ENCODE data around the gene BBLN. TPM values are rescaled to one million over a fixed set of nuclear protein-coding genes. Genes with fewer than 3 reads are reported as not detected.

BBLN gene
- total RNA-seq, 8 experiments from 2014 or later, result 60.0 to 233 (median 148) TPM

DNA sequence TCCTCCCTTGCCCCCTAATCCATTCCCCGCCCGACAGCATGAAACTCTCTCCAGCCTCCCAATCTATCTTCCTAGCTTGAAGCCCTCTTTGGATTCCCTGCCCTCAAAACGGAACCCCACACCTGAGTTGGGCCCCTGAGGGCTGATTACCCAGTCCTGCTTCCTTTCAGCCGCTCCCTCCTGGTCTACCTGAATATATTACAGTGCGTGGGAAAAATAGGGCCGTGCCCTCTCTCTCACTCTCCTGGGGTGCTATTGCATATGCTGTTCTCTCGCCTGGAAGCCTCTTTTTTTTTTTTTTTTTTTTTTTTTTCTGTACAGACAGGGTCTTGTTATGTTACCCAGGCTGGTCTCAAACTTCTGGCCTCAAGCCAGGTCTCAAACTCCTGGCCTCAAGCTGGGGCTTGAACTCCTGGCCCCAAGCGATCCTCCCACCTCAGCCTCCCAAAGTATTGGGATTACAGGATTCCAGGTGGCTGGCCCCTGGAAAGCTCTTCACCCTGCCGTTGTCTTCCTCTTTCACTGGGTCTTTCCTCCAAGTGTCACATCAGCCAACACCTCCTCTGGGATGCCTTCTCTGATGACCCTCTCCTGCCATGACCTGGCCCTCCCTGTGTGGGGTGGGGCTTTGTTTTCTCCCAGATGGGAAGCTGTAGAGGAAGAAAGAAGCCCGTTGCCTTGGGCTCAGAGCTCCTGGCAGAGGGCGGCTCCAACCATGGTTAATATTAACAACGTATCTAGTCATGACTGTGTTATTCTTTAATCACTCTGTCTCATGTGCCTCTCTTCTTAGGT, 51.3 kb downstream of the BBLN start:
- WGBS, 10 experiments, result 40 to 90% (median 67%) methylated on average over 1 to 9 of the region's 12 CpGs; no CpG with 5 or more reads in 1 of the 10 experiments
- Histone ChIP-seq H3K27ac (no peak overlapping the region), H3K4me1 (replicated peaks in 1 of 2) (peaks cover 15 to 30% of the 10 kb centered on the region in 2 donors), H3K4me3 (no peak overlapping the region)
- ATAC-seq (replicated peaks in 6 of 8), result peak in 3 of 8 experiments; percentile 25 to 54 (median 31)
- in situ Hi-C loops (cut with MboI; ENCODE audit: low pct_unique_long_range_greater_than_20kb in 2 of 9, low sequenced_read_pairs in 9 of 9, unreplicated experiment in 9 of 9), result no loop called here

GRCh38 chr9:128211981-128212281, 51.9 kb downstream of the BBLN start:
- Histone ChIP-seq H3K27ac (no peak overlapping the region), H3K4me3 (no peak overlapping the region), H3K4me1 (replicated peaks in 1 of 2) (peaks cover 19 to 35% of the 10 kb centered on the region in 2 donors)
- no peak for ATAC-seq (replicated peaks in 6 of 8)
- 57 to 67% (median 60%) methylated on average over 1 of the region's 2 CpGs; no CpG with 5 or more reads in 7 of the 10 experiments for WGBS, 10 experiments
- in situ Hi-C loops (cut with MboI; ENCODE audit: low pct_unique_long_range_greater_than_20kb in 2 of 9, low sequenced_read_pairs in 9 of 9, unreplicated experiment in 9 of 9), result no loop called here

Other genes starting within 250 kb of the BBLN start
- gene ST6GALNAC4, start 243.2 kb upstream of the BBLN start, total RNA-seq, result 10 to 100 TPM in 6 of 8 experiments, 1 to 10 TPM in 2; 6.5 to 54.7 (median 14.6) TPM
- gene PIP5KL1, start 229.5 kb upstream of the BBLN start, total RNA-seq, result 1 to 10 TPM in 7 of 8 experiments, under 1 TPM in 1; 0.66 to 4.9 (median 3.1) TPM
- 10 to 100 TPM; 22.5 to 37.6 (median 28.8) TPM for gene DPM2, start 222.4 kb upstream of the BBLN start, total RNA-seq
- 10 to 100 TPM in 5 of 8 experiments, 1 to 10 TPM in 3; 4.7 to 29.8 (median 13.3) TPM for gene EEIG1, start 179.3 kb upstream of the BBLN start, total RNA-seq
- gene NAIF1, start 92.9 kb upstream of the BBLN start, total RNA-seq, result 1 to 10 TPM; 6.4 to 9.0 (median 8.0) TPM
- gene SLC25A25, start 92.0 kb upstream of the BBLN start, total RNA-seq, result 10 to 100 TPM in 7 of 8 experiments, 1 to 10 TPM in 1; 10.0 to 39.7 (median 19.0) TPM
- gene PTGES2, start 32.5 kb upstream of the BBLN start, total RNA-seq, result 100 to 1,000 TPM in 1 of 8 experiments, 10 to 100 TPM in 7; 42.6 to 111 (median 50.9) TPM
- gene LCN2, start 10.8 kb upstream of the BBLN start, total RNA-seq, result 1 to 10 TPM in 3 of 8 experiments, under 1 TPM in 2, not detected in 3; 0.76 to 3.3 (median 1.6) TPM
- 10 to 100 TPM; 36.3 to 92.5 (median 70.9) TPM for gene CIZ1, start 31.3 kb downstream of the BBLN start, total RNA-seq
- 10 to 100 TPM in 5 of 8 experiments, 1 to 10 TPM in 3; 5.5 to 56.9 (median 31.5) TPM for gene DNM1, start 43.1 kb downstream of the BBLN start, total RNA-seq
- gene GOLGA2, start 115.7 kb downstream of the BBLN start, total RNA-seq, result 100 to 1,000 TPM in 2 of 8 experiments, 10 to 100 TPM in 6; 41.0 to 109 (median 91.7) TPM
- gene SWI5, start 116.0 kb downstream of the BBLN start, total RNA-seq, result 10 to 100 TPM; 29.4 to 55.4 (median 43.2) TPM
- gene TRUB2, start 162.2 kb downstream of the BBLN start, total RNA-seq, result 10 to 100 TPM; 12.2 to 37.4 (median 22.0) TPM
- gene COQ4, start 162.6 kb downstream of the BBLN start, total RNA-seq, result 10 to 100 TPM; 37.8 to 66.5 (median 51.1) TPM
- gene SLC27A4, start 180.3 kb downstream of the BBLN start, total RNA-seq, result 10 to 100 TPM; 10.4 to 31.7 (median 17.7) TPM
- gene URM1, start 211.1 kb downstream of the BBLN start, total RNA-seq, result 10 to 100 TPM; 32.0 to 57.2 (median 44.4) TPM